CD14-positive monocyte (primary cell): ENCODE measurements around the gene ZNF184. TPM values are rescaled to one million over a fixed set of nuclear protein-coding genes. Genes with fewer than 3 reads are reported as not detected.

Source experiments
- DNase-seq, 3 donors: peaks; one replicate each; pipeline ENCODE4 v3.0.0-alpha.2; 2011 to 2022
- H2AFZ ChIP-seq: 2 replicates; pipeline ENCODE4 v1.6.0; 2012; ENCODE audit warnings: mild to moderate bottlenecking, low read depth, low read length, inconsistent platforms; ENCODE audit not compliant: insufficient read depth, poor library complexity, severe bottlenecking
- H3K27ac ChIP-seq, 2 donors: 1 replicate in 1 of 2; 2 replicates in 1 of 2; pipeline ENCODE4 v1.5.1; 2012 to 2013; ENCODE audit warnings: low read length in 2 of 2, control low read depth in 1 of 2, inconsistent platforms in 1 of 2, low read depth in 1 of 2, mild to moderate bottlenecking in 1 of 2
- H3K27me3 ChIP-seq, 2 donors: one replicate each; pipeline versions ENCODE4 v1.6.0 to v1.6.1; 2011 to 2013; ENCODE audit warnings: low read length in 2 of 2; ENCODE audit not compliant: control insufficient read depth in 2 of 2, insufficient read depth in 2 of 2
- H3K36me3 ChIP-seq, 2 donors: replicated peaks in 1 of 2; 1 replicate in 1 of 2; 2 replicates in 1 of 2; pipeline versions ENCODE4 v1.5.1 to v1.6.1; 2012 to 2013; ENCODE audit warnings: low read length in 2 of 2, control low read depth in 1 of 2, inconsistent platforms in 1 of 2, mild to moderate bottlenecking in 1 of 2; ENCODE audit not compliant: insufficient read depth in 2 of 2, control insufficient read depth in 1 of 2
- H3K4me1 ChIP-seq, 2 donors: 1 replicate in 1 of 2; 2 replicates in 1 of 2; pipeline versions ENCODE4 v1.5.1 to v1.6.1; 2012 to 2013; ENCODE audit warnings: low read length in 2 of 2, control low read depth in 1 of 2, inconsistent platforms in 1 of 2, mild to moderate bottlenecking in 1 of 2, moderate library complexity in 1 of 2; ENCODE audit not compliant: insufficient read depth in 2 of 2, control insufficient read depth in 1 of 2
- H3K4me2 ChIP-seq: replicated peaks from 2 replicates; pipeline ENCODE3; 2012; ENCODE audit warnings: low read length, moderate library complexity, mild to moderate bottlenecking; ENCODE audit not compliant: poor library complexity, severe bottlenecking; ENCODE audit errors: extremely low read depth
- H3K4me3 ChIP-seq, 3 experiments: fragments of 200-600 bp in 1 of 3; sonication (generic) in 1 of 3; replicated peaks in 1 of 3; 1 replicate in 2 of 3; 2 replicates in 1 of 3; pipeline ENCODE4 v1.5.1; 2011 to 2013; ENCODE audit warnings: low read length in 3 of 3, mild to moderate bottlenecking in 3 of 3, control low read depth in 2 of 3, low read depth in 2 of 3, inconsistent platforms in 1 of 3, moderate library complexity in 1 of 3
- H3K79me2 ChIP-seq: 2 replicates; pipeline ENCODE4 v1.6.0; 2012; ENCODE audit warnings: mild to moderate bottlenecking, control low read depth, inconsistent platforms, low read length, moderate library complexity; ENCODE audit not compliant: insufficient read depth
- H3K9ac ChIP-seq: 2 replicates; pipeline ENCODE4 v1.6.0; 2017; ENCODE audit warnings: low read length, mild to moderate bottlenecking; ENCODE audit not compliant: insufficient read depth, poor library complexity, severe bottlenecking
- H3K9me3 ChIP-seq, 2 donors: replicated peaks in 1 of 2; 1 replicate in 1 of 2; 2 replicates in 1 of 2; pipeline versions ENCODE4 v1.5.1 to v1.6.1; 2012 to 2013; ENCODE audit warnings: low read length in 2 of 2, control low read depth in 1 of 2; ENCODE audit not compliant: control insufficient read depth in 1 of 2, insufficient read depth in 1 of 2
- H4K20me1 ChIP-seq: 2 replicates; pipeline ENCODE4 v1.6.0; 2012; ENCODE audit warnings: mild to moderate bottlenecking, low read length, control low read depth, moderate library complexity; ENCODE audit not compliant: insufficient read depth
- H3K27ac Mint-ChIP-seq, 7 donors: one replicate each; pipeline ENCODE4 v1.8.0; 2020; ENCODE audit warnings: mild to moderate bottlenecking in 7 of 7, mixed read lengths in 7 of 7, moderate library complexity in 6 of 7, inconsistent platforms in 2 of 7
- H3K27me3 Mint-ChIP-seq, 3 donors: one replicate each; pipeline ENCODE4 v1.8.0; 2021 to 2022; ENCODE audit warnings: low read depth in 3 of 3, mild to moderate bottlenecking in 3 of 3, mixed read lengths in 3 of 3, moderate library complexity in 3 of 3, inconsistent platforms in 1 of 3
- H3K36me3 Mint-ChIP-seq, 2 donors: one replicate each; pipeline ENCODE4 v1.8.0; 2020; ENCODE audit warnings: mixed read lengths in 2 of 2, inconsistent platforms in 1 of 2, mild to moderate bottlenecking in 1 of 2
- H3K4me1 Mint-ChIP-seq: one replicate; pipeline ENCODE4 v1.8.0; 2020; ENCODE audit warnings: mild to moderate bottlenecking, mixed read lengths
- H3K4me3 Mint-ChIP-seq, 2 donors: one replicate each; pipeline ENCODE4 v1.8.0; 2020; ENCODE audit warnings: mild to moderate bottlenecking in 2 of 2, mixed read lengths in 2 of 2, moderate library complexity in 1 of 2
- H3K9me3 Mint-ChIP-seq, 7 donors: one replicate each; pipeline ENCODE4 v1.8.0; 2020 to 2022; ENCODE audit warnings: mixed read lengths in 7 of 7, mild to moderate bottlenecking in 6 of 7, moderate library complexity in 6 of 7, inconsistent platforms in 2 of 7
- CTCF ChIP-seq: fragments of 200-600 bp; IDR thresholded peaks from one replicate; pipeline ENCODE4 v1.8.0; 2022; ENCODE audit warnings: antibody characterized with exemption, mild to moderate bottlenecking
- WGBS: methylation state at CpG from one replicate; pipeline ENCODE4 v1.1.5; 2013; ENCODE audit warnings: missing lambda C conversion rate; ENCODE audit not compliant: insufficient coverage; 5-methylcytosine and 5-hydroxymethylcytosine counted together
- intact Hi-C, 2 donors: fragments of 100-400 bp; cut with micrococcal nuclease; formaldehyde crosslinking; loops; one replicate each; pipeline versions ENCODE4 v1.15.0 to v1.15.1; 2023
- polyA plus RNA-seq, 3 donors: library from polyadenylated mRNA; depleted of rRNA in 1 of 3; unstranded in 2 of 3; stranded (reverse) in 1 of 3; fragments of 300-500 nt in 2 of 3; fragments of >200 nt in 1 of 3; fragmentation: Illumina TruSeq in 2 of 3; gene quantifications; 1 replicate in 2 of 3; 2 replicates in 1 of 3; pipeline ENCODE4 v1.2.3, GENCODE V29; 2012 to 2021

The ZNF184 gene
- polyA plus RNA-seq, 3 donors, result 1.00 to 1.5 (median 1.5) TPM

GRCh38 chr6:27422651-27423332 lies 50.1 kb downstream of the ZNF184 start:
- H4K20me1 ChIP-seq, result no peaks in the 10 kb centered on the region
- Mint-ChIP-seq H3K4me3 (no peak overlapping the region), H3K4me1 (no peaks in the 10 kb centered on the region), H3K9me3 (peaks cover 20 to 37% (median 32%) of the 10 kb centered on the region in 7 donors), H3K27me3 (peaks cover 0 to 2% (median 0%) of the 10 kb centered on the region in 3 donors), H3K27ac (no peak overlapping the region), H3K36me3 (no peaks in the 10 kb centered on the region)
- H3K4me1 ChIP-seq, result no peaks in the 10 kb centered on the region
- no peak for DNase-seq
- no peaks in the 10 kb centered on the region for H3K27me3 ChIP-seq
- no peak overlapping the region for H3K9ac ChIP-seq
- no peak overlapping the region for H3K27ac ChIP-seq
- WGBS, result 70% methylated on average over 26 of the region's 32 CpGs
- no peaks in the 10 kb centered on the region for H3K36me3 ChIP-seq
- no peaks in the 10 kb centered on the region for H3K79me2 ChIP-seq
- intact Hi-C loops, result no loop called here
- no peak overlapping the region for H3K4me2 ChIP-seq
- TF ChIP-seq CTCF, result no peak
- peaks cover 40 to 54% of the 10 kb centered on the region in 2 donors for H3K9me3 ChIP-seq
- no peak overlapping the region for H2AFZ ChIP-seq
- no peak overlapping the region for H3K4me3 ChIP-seq

GRCh38 chr6:27419363-27419762 lies 53.5 kb downstream of the ZNF184 start:
- no peak overlapping the region for H3K27ac ChIP-seq
- intact Hi-C loops, result no loop called here
- H3K36me3 ChIP-seq, result no peaks in the 10 kb centered on the region
- no peaks in the 10 kb centered on the region for H3K79me2 ChIP-seq
- H4K20me1 ChIP-seq, result no peaks in the 10 kb centered on the region
- no peak overlapping the region for H3K4me2 ChIP-seq
- no peak for TF ChIP-seq CTCF
- peaks cover 24 to 40% (median 31%) of the 10 kb centered on the region in 7 donors for H3K9me3 Mint-ChIP-seq
- no peaks in the 10 kb centered on the region for H3K4me1 ChIP-seq
- no peaks in the 10 kb centered on the region for H3K27me3 ChIP-seq
- no peak overlapping the region for H3K4me3 Mint-ChIP-seq
- H2AFZ ChIP-seq, result no peak overlapping the region
- H3K9ac ChIP-seq, result no peak overlapping the region
- no peaks in the 10 kb centered on the region for H3K36me3 Mint-ChIP-seq
- H3K4me1 Mint-ChIP-seq, result no peaks in the 10 kb centered on the region
- peaks cover 28 to 55% of the 10 kb centered on the region in 2 donors for H3K9me3 ChIP-seq
- no peak overlapping the region for H3K4me3 ChIP-seq
- peaks cover 0 to 2% (median 0%) of the 10 kb centered on the region in 3 donors for H3K27me3 Mint-ChIP-seq
- H3K27ac Mint-ChIP-seq, result no peak overlapping the region
- DNase-seq, result no peak
